Liver (tissue), 9 donors: ENCODE measurements around the gene CALCR. TPM values are rescaled to one million over a fixed set of nuclear protein-coding genes. Genes with fewer than 3 reads are reported as not detected.
"Not testable (repeated sequence)": the region's sequence is repeated elsewhere in the genome, so short reads cannot be mapped to it uniquely, and the experiment has no call there.

Experiments used
- DNase-seq: peaks from one replicate; pipeline ENCODE4 v3.0.0-alpha.2; 2017; ENCODE audit warnings: low spot score
- H3K27ac ChIP-seq, 2 donors: one replicate each; pipeline ENCODE4 v1.7.0; 2013; ENCODE audit warnings: inconsistent platforms in 2 of 2, low read length in 2 of 2, control low read depth in 1 of 2, low read depth in 1 of 2, mild to moderate bottlenecking in 1 of 2
- H3K27me3 ChIP-seq, 4 donors: one replicate each; pipeline versions ENCODE4 v1.6.1 to v1.7.0; 2013; ENCODE audit warnings: low read length in 3 of 4, inconsistent platforms in 1 of 4, mild to moderate bottlenecking in 1 of 4, moderate library complexity in 1 of 4; ENCODE audit not compliant: control insufficient read depth in 4 of 4, insufficient read depth in 4 of 4
- H3K36me3 ChIP-seq, 4 donors: one replicate each; pipeline versions ENCODE4 v1.6.1 to v1.7.0; 2013; ENCODE audit warnings: low read length in 3 of 4, mild to moderate bottlenecking in 3 of 4, low read depth in 1 of 4, moderate library complexity in 1 of 4; ENCODE audit not compliant: control insufficient read depth in 4 of 4, insufficient read depth in 3 of 4
- H3K4me1 ChIP-seq, 4 donors: one replicate each; pipeline versions ENCODE4 v1.6.1 to v1.7.0; 2013; ENCODE audit warnings: low read length in 3 of 4, mild to moderate bottlenecking in 3 of 4, moderate library complexity in 1 of 4; ENCODE audit not compliant: control insufficient read depth in 4 of 4, insufficient read depth in 4 of 4
- H3K4me3 ChIP-seq, 3 donors: one replicate each; pipeline versions ENCODE4 v1.6.1 to v1.7.0; 2013; ENCODE audit warnings: low read length in 3 of 3, control low read depth in 1 of 3, low read depth in 1 of 3, mild to moderate bottlenecking in 1 of 3
- H3K9ac ChIP-seq, 2 donors: one replicate each; pipeline ENCODE4 v1.7.0; 2013; ENCODE audit warnings: low read length in 2 of 2, mild to moderate bottlenecking in 2 of 2, moderate library complexity in 2 of 2, control low read depth in 1 of 2, low read depth in 1 of 2
- H3K9me3 ChIP-seq, 4 donors: one replicate each; pipeline versions ENCODE4 v1.6.1 to v1.7.0; 2013; ENCODE audit warnings: low read length in 3 of 4; ENCODE audit not compliant: control insufficient read depth in 4 of 4
- FOXA1 ChIP-seq: IDR thresholded peaks from 2 replicates; pipeline ENCODE4 v1.6.1; 2016; ENCODE audit warnings: antibody characterized with exemption
- FOXA2 ChIP-seq: IDR thresholded peaks from 2 replicates; pipeline ENCODE4 v1.6.1; 2016; ENCODE audit warnings: antibody characterized with exemption
- GABPA ChIP-seq, 2 donors: IDR thresholded peaks in 1 of 2; conservative IDR thresholded peaks in 1 of 2; 2 replicates each; pipeline ENCODE4 v1.6.1; 2016; ENCODE audit warnings: antibody characterized with exemption in 2 of 2, mild to moderate bottlenecking in 1 of 2, moderate library complexity in 1 of 2
- HNF4G ChIP-seq: IDR thresholded peaks from 2 replicates; pipeline ENCODE4 v1.6.1; 2016; ENCODE audit warnings: antibody characterized with exemption
- JUND ChIP-seq, 2 donors: IDR thresholded peaks; 2 replicates each; pipeline ENCODE4 v1.6.1; 2016; ENCODE audit warnings: antibody characterized with exemption in 2 of 2
- NR2F2 ChIP-seq: IDR thresholded peaks from 2 replicates; pipeline ENCODE4 v1.6.1; 2016; ENCODE audit warnings: antibody characterized with exemption
- RAD21 ChIP-seq, 2 donors: IDR thresholded peaks; 2 replicates each; pipeline ENCODE4 v1.6.1; 2016; ENCODE audit warnings: antibody characterized with exemption in 2 of 2, mild to moderate bottlenecking in 2 of 2
- YY1 ChIP-seq: IDR thresholded peaks from 2 replicates; pipeline ENCODE4 v1.6.1; 2016; ENCODE audit warnings: antibody characterized with exemption, mild to moderate bottlenecking
- WGBS: extraction: QIAGEN DNeasy Blood & Tissue Kit; methylation state at CpG from one replicate; pipeline ENCODE4 v1.1.7; 2013; 5-methylcytosine and 5-hydroxymethylcytosine counted together
- polyA plus RNA-seq, 2 donors: library from polyadenylated mRNA; stranded (reverse) in 1 of 2; unstranded in 1 of 2; fragments of 200-250 nt in 1 of 2; fragments of >200 nt in 1 of 2; fragmentation: Nextera tagmentation in 1 of 2; extraction: Ambion mirVana in 1 of 2; gene quantifications; one replicate each; pipeline versions ENCODE4 v1.2.1 to v1.2.3, GENCODE V29; 2013 to 2015
- total RNA-seq, 2 donors: library from RNA; depleted of rRNA; stranded (reverse); fragments of >200 nt; gene quantifications; one replicate each; pipeline ENCODE4 v1.2.3, GENCODE V29; 2014
- TF ChIP-seq, protein P1 (sequence below): fragments of 150-350 bp; IDR thresholded peaks from 2 replicates; pipeline ENCODE4 v1.5.1; 2017; ENCODE audit warnings: improper control_type of control experiment, low read depth, low read length; ENCODE audit not compliant: missing input control
- TF ChIP-seq, protein P2 (sequence below): IDR thresholded peaks from 2 replicates; pipeline ENCODE4 v1.6.1; 2016; ENCODE audit warnings: antibody characterized with exemption
- TF ChIP-seq, protein P3 (sequence below): IDR thresholded peaks from 2 replicates; pipeline ENCODE4 v1.6.1; 2016; ENCODE audit warnings: antibody characterized with exemption
- TF ChIP-seq, protein P4 (sequence below): IDR thresholded peaks from 2 replicates; pipeline ENCODE4 v1.6.1; 2016; ENCODE audit warnings: antibody characterized with exemption, mild to moderate bottlenecking
- TF ChIP-seq, protein P5 (sequence below): IDR thresholded peaks from 2 replicates; pipeline ENCODE4 v1.6.1; 2016; ENCODE audit warnings: antibody characterized with exemption
- donor health status: healthy.
- donor health status: healthy.
- donor health status: healthy.
- donor health status: healthy.
- donor health status: healthy.

Gene CALCR
- total and polyA plus RNA-seq, 4 donors, result 0.19 TPM; not detected in 3

DNA sequence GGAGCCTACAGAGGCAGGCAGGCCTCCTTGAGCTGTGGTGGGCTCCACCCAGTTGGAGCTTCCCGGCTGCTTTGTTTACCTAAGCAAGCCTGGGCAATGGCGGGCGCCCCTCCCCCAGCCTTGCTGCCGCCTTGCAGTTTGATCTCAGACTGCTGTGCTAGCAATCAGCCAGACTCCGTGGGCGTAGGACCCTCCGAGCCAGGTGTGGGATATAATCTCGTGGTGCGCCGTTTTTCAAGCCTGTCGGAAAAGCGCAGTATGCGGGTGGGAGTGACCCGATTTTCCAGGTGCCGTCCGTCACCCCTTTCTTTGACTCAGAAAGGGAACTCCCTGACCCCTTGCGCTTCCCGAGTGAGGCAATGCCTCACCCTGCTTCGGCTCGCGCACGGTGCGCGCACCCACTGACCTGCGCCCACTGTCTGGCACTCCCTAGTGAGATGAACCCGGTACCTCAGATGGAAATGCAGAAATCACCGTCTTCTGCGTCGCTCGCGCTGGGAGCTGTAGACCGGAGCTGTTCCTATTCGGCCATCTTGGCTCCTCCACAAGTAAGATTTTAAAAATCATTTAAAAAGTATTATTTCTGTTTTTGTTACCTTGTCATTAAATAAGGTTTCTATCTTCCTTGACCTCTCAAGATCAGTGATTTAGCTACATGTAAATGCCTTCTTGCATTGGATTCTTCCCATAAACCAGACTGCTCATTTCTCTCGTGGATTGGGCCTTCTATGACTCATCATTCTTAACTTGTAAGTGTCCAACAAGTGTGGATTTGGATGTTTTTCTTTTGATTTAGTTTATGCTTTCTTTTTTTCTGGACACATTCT, 16.9 kb upstream of the CALCR start:
- H3K36me3 ChIP-seq, H3K9ac ChIP-seq, H3K4me1 ChIP-seq, H3K9me3 ChIP-seq, H3K4me3 ChIP-seq, H3K27me3 ChIP-seq, DNase-seq, H3K27ac ChIP-seq: not testable (repeated sequence)
- 87% methylated on average over 25 of the region's 34 CpGs for WGBS

DNA sequence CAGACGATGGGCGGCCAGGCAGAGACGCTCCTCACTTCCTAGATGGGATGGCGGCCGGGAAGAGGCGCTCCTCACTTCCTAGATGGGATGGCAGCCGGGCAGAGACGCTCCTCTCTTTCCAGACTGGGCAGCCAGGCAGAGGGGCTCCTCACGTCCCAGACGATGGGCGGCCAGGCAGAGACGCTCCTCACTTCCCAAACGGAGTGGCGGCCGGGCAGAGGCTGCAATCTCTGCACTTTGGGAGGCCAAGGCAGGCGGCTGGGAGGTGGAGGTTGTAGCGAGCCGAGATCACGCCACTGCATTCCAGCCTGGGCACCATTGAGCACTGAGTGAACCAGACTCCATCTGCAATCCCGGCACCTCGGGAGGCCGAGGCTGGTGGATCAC, 11.9 kb upstream of the CALCR start:
- H3K4me1 ChIP-seq, H3K9me3 ChIP-seq, H3K4me3 ChIP-seq, H3K36me3 ChIP-seq, DNase-seq, H3K27me3 ChIP-seq, H3K27ac ChIP-seq, H3K9ac ChIP-seq: not testable (repeated sequence)
- WGBS, result 93% methylated on average over 20 of the region's 22 CpGs

DNA sequence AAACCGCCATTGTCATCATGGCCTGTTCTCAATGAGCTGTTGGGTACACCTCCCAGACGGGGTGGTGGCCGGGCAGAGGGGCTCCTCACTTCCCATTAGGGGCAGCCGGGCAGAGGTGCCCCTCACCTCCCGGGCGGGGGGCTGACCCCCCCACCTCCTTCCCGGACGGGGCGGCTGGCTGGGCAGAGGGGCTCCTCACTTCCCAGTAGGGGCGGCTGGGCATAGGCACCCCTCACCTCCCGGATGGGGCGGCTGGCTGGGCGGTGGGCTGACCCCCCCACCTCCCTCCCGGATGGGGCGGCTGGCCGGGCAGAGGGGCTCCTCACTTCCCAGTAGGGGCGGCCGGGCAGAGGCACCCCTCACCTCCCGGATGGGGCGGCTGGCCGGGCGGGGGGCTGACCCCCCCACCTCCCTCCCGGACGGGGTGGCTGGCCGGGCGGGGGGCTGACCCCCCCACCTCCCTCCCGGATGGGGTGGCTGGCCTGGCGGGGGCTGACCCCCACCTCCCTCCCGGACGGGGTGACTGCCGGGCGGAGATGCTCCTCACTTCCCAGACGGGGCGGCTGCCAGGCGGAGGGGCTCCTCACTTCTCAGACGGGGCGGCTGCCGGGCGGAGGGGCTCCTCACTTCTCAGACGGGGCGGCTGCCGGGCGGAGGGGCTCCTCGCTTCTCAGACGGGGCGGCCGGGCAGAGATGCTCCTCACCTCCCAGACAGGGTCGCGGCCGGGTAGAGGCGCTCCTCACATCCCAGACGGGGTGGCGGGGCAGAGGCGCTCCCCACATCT, 11.4 kb upstream of the CALCR start:
- H3K27ac ChIP-seq, H3K36me3 ChIP-seq, DNase-seq, H3K27me3 ChIP-seq, H3K4me1 ChIP-seq, H3K9me3 ChIP-seq, H3K4me3 ChIP-seq, H3K9ac ChIP-seq: not testable (repeated sequence)
- 94% methylated on average over 43 of the region's 54 CpGs for WGBS

DNA sequence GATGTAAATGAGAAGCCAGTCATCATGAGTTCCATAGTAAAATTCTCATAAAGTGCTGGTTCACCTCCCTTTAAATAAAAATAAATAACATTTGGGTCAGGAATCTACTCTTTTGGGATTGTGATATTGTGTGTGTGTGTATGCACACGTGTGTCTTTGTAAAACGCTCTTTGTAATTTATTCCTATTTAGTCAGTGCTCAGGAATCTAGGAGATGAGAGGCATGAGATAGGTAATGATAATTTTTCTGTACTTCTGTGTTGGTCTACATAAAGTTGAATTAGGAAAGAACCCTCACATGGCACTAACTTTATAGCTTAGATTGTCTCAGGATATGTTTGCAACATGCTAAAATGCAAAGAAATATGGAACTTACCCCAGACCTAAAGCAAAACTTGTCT, 4.9 kb upstream of the CALCR start:
- 88% methylated on average over 2 of the region's 2 CpGs for WGBS
- TF ChIP-seq FOXA1, result no peak
- TF ChIP-seq JUND (IDR thresholded peaks at IDR 0.05), result no peak
- TF ChIP-seq, protein P1, sequence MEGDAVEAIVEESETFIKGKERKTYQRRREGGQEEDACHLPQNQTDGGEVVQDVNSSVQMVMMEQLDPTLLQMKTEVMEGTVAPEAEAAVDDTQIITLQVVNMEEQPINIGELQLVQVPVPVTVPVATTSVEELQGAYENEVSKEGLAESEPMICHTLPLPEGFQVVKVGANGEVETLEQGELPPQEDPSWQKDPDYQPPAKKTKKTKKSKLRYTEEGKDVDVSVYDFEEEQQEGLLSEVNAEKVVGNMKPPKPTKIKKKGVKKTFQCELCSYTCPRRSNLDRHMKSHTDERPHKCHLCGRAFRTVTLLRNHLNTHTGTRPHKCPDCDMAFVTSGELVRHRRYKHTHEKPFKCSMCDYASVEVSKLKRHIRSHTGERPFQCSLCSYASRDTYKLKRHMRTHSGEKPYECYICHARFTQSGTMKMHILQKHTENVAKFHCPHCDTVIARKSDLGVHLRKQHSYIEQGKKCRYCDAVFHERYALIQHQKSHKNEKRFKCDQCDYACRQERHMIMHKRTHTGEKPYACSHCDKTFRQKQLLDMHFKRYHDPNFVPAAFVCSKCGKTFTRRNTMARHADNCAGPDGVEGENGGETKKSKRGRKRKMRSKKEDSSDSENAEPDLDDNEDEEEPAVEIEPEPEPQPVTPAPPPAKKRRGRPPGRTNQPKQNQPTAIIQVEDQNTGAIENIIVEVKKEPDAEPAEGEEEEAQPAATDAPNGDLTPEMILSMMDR, result no peak
- no peak for TF ChIP-seq HNF4G
- TF ChIP-seq GABPA (IDR thresholded peaks at IDR 0.05 in 1 of 2, conservative IDR thresholded peaks at IDR 0.05 in 1 of 2), result no peak
- no peak for TF ChIP-seq RAD21 (IDR thresholded peaks at IDR 0.05)
- TF ChIP-seq, protein P2, sequence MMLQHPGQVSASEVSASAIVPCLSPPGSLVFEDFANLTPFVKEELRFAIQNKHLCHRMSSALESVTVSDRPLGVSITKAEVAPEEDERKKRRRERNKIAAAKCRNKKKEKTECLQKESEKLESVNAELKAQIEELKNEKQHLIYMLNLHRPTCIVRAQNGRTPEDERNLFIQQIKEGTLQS, result no peak
- no peak for TF ChIP-seq FOXA2
- TF ChIP-seq, protein P3, sequence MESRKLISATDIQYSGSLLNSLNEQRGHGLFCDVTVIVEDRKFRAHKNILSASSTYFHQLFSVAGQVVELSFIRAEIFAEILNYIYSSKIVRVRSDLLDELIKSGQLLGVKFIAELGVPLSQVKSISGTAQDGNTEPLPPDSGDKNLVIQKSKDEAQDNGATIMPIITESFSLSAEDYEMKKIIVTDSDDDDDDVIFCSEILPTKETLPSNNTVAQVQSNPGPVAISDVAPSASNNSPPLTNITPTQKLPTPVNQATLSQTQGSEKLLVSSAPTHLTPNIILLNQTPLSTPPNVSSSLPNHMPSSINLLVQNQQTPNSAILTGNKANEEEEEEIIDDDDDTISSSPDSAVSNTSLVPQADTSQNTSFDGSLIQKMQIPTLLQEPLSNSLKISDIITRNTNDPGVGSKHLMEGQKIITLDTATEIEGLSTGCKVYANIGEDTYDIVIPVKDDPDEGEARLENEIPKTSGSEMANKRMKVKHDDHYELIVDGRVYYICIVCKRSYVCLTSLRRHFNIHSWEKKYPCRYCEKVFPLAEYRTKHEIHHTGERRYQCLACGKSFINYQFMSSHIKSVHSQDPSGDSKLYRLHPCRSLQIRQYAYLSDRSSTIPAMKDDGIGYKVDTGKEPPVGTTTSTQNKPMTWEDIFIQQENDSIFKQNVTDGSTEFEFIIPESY, result no peak
- TF ChIP-seq, protein P4, sequence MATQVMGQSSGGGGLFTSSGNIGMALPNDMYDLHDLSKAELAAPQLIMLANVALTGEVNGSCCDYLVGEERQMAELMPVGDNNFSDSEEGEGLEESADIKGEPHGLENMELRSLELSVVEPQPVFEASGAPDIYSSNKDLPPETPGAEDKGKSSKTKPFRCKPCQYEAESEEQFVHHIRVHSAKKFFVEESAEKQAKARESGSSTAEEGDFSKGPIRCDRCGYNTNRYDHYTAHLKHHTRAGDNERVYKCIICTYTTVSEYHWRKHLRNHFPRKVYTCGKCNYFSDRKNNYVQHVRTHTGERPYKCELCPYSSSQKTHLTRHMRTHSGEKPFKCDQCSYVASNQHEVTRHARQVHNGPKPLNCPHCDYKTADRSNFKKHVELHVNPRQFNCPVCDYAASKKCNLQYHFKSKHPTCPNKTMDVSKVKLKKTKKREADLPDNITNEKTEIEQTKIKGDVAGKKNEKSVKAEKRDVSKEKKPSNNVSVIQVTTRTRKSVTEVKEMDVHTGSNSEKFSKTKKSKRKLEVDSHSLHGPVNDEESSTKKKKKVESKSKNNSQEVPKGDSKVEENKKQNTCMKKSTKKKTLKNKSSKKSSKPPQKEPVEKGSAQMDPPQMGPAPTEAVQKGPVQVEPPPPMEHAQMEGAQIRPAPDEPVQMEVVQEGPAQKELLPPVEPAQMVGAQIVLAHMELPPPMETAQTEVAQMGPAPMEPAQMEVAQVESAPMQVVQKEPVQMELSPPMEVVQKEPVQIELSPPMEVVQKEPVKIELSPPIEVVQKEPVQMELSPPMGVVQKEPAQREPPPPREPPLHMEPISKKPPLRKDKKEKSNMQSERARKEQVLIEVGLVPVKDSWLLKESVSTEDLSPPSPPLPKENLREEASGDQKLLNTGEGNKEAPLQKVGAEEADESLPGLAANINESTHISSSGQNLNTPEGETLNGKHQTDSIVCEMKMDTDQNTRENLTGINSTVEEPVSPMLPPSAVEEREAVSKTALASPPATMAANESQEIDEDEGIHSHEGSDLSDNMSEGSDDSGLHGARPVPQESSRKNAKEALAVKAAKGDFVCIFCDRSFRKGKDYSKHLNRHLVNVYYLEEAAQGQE, result no peak
- no peak for TF ChIP-seq NR2F2
- TF ChIP-seq YY1, result no peak
- TF ChIP-seq, protein P5, sequence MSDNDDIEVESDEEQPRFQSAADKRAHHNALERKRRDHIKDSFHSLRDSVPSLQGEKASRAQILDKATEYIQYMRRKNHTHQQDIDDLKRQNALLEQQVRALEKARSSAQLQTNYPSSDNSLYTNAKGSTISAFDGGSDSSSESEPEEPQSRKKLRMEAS, result no peak
- no peak overlapping the region for H3K4me3 ChIP-seq
- no peaks in the 10 kb centered on the region for H3K36me3 ChIP-seq
- no peaks in the 10 kb centered on the region for H3K9me3 ChIP-seq
- no peak overlapping the region for H3K9ac ChIP-seq
- H3K27me3 ChIP-seq, result peaks cover 0 to 15% (median 5%) of the 10 kb centered on the region in 4 donors
- H3K4me1 ChIP-seq, result peaks cover 1 to 29% (median 18%) of the 10 kb centered on the region in 4 donors
- H3K27ac ChIP-seq, result no peak overlapping the region
- no peak for DNase-seq
